ENCODE data around the gene AXIN2.
A peak's percentile ranks its signal among the peaks of the same experiment; 100 is the strongest.
"Not testable (repeated sequence)": the region's sequence is repeated elsewhere in the genome, so short reads cannot be mapped to it uniquely, and the experiment has no call there.

The AXIN2 gene

GRCh38 chr17:65487990-65488389, 73.5 kb downstream of the AXIN2 start:
- no peak for DNase-seq
- no peaks in the 10 kb centered on the region for H3K27me3 ChIP-seq (ENCODE audit: insufficient read depth, low read length, poor library complexity)
- TF ChIP-seq CTCF (IDR thresholded peaks at IDR 0.05; ENCODE audit: borderline replicate concordance, extremely low read depth, low read length, poor library complexity, severe bottlenecking) (no peak), EZH2 (IDR thresholded peaks at IDR 0.05; ENCODE audit: borderline replicate concordance, low read depth, low read length, severe bottlenecking) (no peak)

GRCh38 chr17:65487161-65487560, 74.3 kb downstream of the AXIN2 start:
- ATAC-seq (ENCODE audit: insufficient read depth, low read depth) = peak; percentile 59
- TF ChIP-seq EZH2 (IDR thresholded peaks at IDR 0.05; ENCODE audit: borderline replicate concordance, low read depth, low read length, severe bottlenecking) = no peak
- TF ChIP-seq CTCF (IDR thresholded peaks at IDR 0.05; ENCODE audit: borderline replicate concordance, extremely low read depth, low read length, poor library complexity, severe bottlenecking) = no peak
- H3K4me3 ChIP-seq (ENCODE audit: low read depth in 1 of 2, low read length in 2 of 2) = no peak overlapping the region

More at GRCh38 chr17:65487990-65488389, 73.5 kb downstream of the AXIN2 start:
- Histone ChIP-seq H3K4me1 (ENCODE audit: insufficient read depth, low read length) (no peaks in the 10 kb centered on the region), H2AFZ (ENCODE audit: low read depth, low read length) (no peak overlapping the region), H3K79me2 (ENCODE audit: insufficient read depth, low read length) (no peaks in the 10 kb centered on the region), H4K20me1 (ENCODE audit: insufficient read depth, low read length) (no peaks in the 10 kb centered on the region), H3K4me2 (ENCODE audit: insufficient read depth, low read length) (no peak overlapping the region), H3K36me3 (ENCODE audit: insufficient read depth, low read length) (no peaks in the 10 kb centered on the region), H3K27ac (ENCODE audit: low read length) (no peak overlapping the region), H3K9me3 (ENCODE audit: insufficient read depth, low read length, severe bottlenecking) (no peaks in the 10 kb centered on the region), H3K9ac (ENCODE audit: low read depth, low read length) (no peak overlapping the region), H3K4me3 (ENCODE audit: low read depth in 1 of 2, low read length in 2 of 2) (no peak overlapping the region)
- no peak for ATAC-seq (ENCODE audit: insufficient read depth, low read depth)

GRCh38 chr17:65485388-65486299, 75.8 kb downstream of the AXIN2 start:
- Histone ChIP-seq H3K9ac (ENCODE audit: low read depth, low read length) (no peak overlapping the region), H3K4me2 (ENCODE audit: insufficient read depth, low read length) (no peak overlapping the region), H3K27me3 (ENCODE audit: insufficient read depth, low read length, poor library complexity) (no peaks in the 10 kb centered on the region), H2AFZ (ENCODE audit: low read depth, low read length) (no peak overlapping the region), H3K9me3 (ENCODE audit: insufficient read depth, low read length, severe bottlenecking) (no peaks in the 10 kb centered on the region), H3K36me3 (ENCODE audit: insufficient read depth, low read length) (no peaks in the 10 kb centered on the region), H3K27ac (ENCODE audit: low read length) (no peak overlapping the region), H3K79me2 (ENCODE audit: insufficient read depth, low read length) (no peaks in the 10 kb centered on the region), H4K20me1 (ENCODE audit: insufficient read depth, low read length) (no peaks in the 10 kb centered on the region), H3K4me1 (ENCODE audit: insufficient read depth, low read length) (no peaks in the 10 kb centered on the region), H3K4me3 (ENCODE audit: low read depth in 1 of 2, low read length in 2 of 2) (no peak overlapping the region)
- ATAC-seq (ENCODE audit: insufficient read depth, low read depth) (no peak), DNase-seq (no peak)
- no peak for TF ChIP-seq CTCF (IDR thresholded peaks at IDR 0.05; ENCODE audit: borderline replicate concordance, extremely low read depth, low read length, poor library complexity, severe bottlenecking)
- TF ChIP-seq EZH2 (IDR thresholded peaks at IDR 0.05; ENCODE audit: borderline replicate concordance, low read depth, low read length, severe bottlenecking) = no peak

More at GRCh38 chr17:65487161-65487560, 74.3 kb downstream of the AXIN2 start:
- Histone ChIP-seq H3K9ac (ENCODE audit: low read depth, low read length) (no peak overlapping the region), H3K27me3 (ENCODE audit: insufficient read depth, low read length, poor library complexity) (no peaks in the 10 kb centered on the region), H2AFZ (ENCODE audit: low read depth, low read length) (no peak overlapping the region), H3K9me3 (ENCODE audit: insufficient read depth, low read length, severe bottlenecking) (no peaks in the 10 kb centered on the region), H3K4me1 (ENCODE audit: insufficient read depth, low read length) (no peaks in the 10 kb centered on the region), H3K36me3 (ENCODE audit: insufficient read depth, low read length) (no peaks in the 10 kb centered on the region), H3K4me2 (ENCODE audit: insufficient read depth, low read length) (no peak overlapping the region), H3K79me2 (ENCODE audit: insufficient read depth, low read length) (no peaks in the 10 kb centered on the region), H4K20me1 (ENCODE audit: insufficient read depth, low read length) (no peaks in the 10 kb centered on the region), H3K27ac (ENCODE audit: low read length) (no peak overlapping the region)
- DNase-seq = peak; percentile 17

GRCh38 chr17:65484405-65484804, 77.0 kb downstream of the AXIN2 start:
- H3K4me2 ChIP-seq (ENCODE audit: insufficient read depth, low read length); H4K20me1 ChIP-seq (ENCODE audit: insufficient read depth, low read length); H3K4me3 ChIP-seq (ENCODE audit: low read depth in 1 of 2, low read length in 2 of 2); H3K9me3 ChIP-seq (ENCODE audit: insufficient read depth, low read length, severe bottlenecking); H2AFZ ChIP-seq (ENCODE audit: low read depth, low read length); H3K79me2 ChIP-seq (ENCODE audit: insufficient read depth, low read length); ATAC-seq (ENCODE audit: insufficient read depth, low read depth); H3K9ac ChIP-seq (ENCODE audit: low read depth, low read length); H3K4me1 ChIP-seq (ENCODE audit: insufficient read depth, low read length); DNase-seq; H3K27ac ChIP-seq (ENCODE audit: low read length); H3K36me3 ChIP-seq (ENCODE audit: insufficient read depth, low read length); H3K27me3 ChIP-seq (ENCODE audit: insufficient read depth, low read length, poor library complexity): not testable (repeated sequence)
